DND-41 (cell line): ENCODE results near the gene EVL.

Experiments
- CTCF ChIP-seq: IDR thresholded peaks from 2 replicates; pipeline ENCODE4 v1.5.1; 2012; ENCODE audit warnings: borderline replicate concordance, low read length, moderate library complexity, mild to moderate bottlenecking; ENCODE audit not compliant: poor library complexity, severe bottlenecking; ENCODE audit errors: extremely low read depth
- EZH2 ChIP-seq: IDR thresholded peaks from 3 replicates; pipeline ENCODE4 v1.6.1; 2012; ENCODE audit warnings: borderline replicate concordance, low read depth, mild to moderate bottlenecking, moderate library complexity, low read length, inconsistent platforms; ENCODE audit not compliant: severe bottlenecking

- TF ChIP-seq CTCF = peak; percentile 17
- no peak for TF ChIP-seq EZH2
These were observed 9.3 kb downstream of the EVL start for GRCh38 chr14:100074431-100075100.
